ENCODE results near the gene FAM219A.

GRCh38 chr9:34477541-34477940 is 19.2 kb upstream of the FAM219A start:
- TF ChIP-seq POLR2A (IDR thresholded peaks at IDR 0.05) (no peak), CTCF (IDR thresholded peaks at IDR 0.05) (no peak)

Measured in prostate gland (tissue), 2 donors.